ENCODE measurements around the gene TSHZ2. TPM values are rescaled to one million over a fixed set of nuclear protein-coding genes. Genes with fewer than 3 reads are reported as not detected.

TSHZ2 gene
- total RNA-seq, 1 donor from 2014 or later = 0.06 TPM

- DNase-seq (ENCODE audit: low read depth) = no peak
- no peak overlapping the region for H3K4me3 ChIP-seq (ENCODE audit: low read depth, low read length)
- TF ChIP-seq, protein P1, sequence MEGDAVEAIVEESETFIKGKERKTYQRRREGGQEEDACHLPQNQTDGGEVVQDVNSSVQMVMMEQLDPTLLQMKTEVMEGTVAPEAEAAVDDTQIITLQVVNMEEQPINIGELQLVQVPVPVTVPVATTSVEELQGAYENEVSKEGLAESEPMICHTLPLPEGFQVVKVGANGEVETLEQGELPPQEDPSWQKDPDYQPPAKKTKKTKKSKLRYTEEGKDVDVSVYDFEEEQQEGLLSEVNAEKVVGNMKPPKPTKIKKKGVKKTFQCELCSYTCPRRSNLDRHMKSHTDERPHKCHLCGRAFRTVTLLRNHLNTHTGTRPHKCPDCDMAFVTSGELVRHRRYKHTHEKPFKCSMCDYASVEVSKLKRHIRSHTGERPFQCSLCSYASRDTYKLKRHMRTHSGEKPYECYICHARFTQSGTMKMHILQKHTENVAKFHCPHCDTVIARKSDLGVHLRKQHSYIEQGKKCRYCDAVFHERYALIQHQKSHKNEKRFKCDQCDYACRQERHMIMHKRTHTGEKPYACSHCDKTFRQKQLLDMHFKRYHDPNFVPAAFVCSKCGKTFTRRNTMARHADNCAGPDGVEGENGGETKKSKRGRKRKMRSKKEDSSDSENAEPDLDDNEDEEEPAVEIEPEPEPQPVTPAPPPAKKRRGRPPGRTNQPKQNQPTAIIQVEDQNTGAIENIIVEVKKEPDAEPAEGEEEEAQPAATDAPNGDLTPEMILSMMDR (conservative IDR thresholded peaks at IDR 0.05; ENCODE audit: low read depth, low read length) = peak; percentile 23
Observed at GRCh38 chr20:53195876-53196610, 223.9 kb downstream of the TSHZ2 start.

- TF ChIP-seq, protein P1 (conservative IDR thresholded peaks at IDR 0.05; ENCODE audit: low read depth, low read length) = no peak
- H3K4me3 ChIP-seq (ENCODE audit: low read depth, low read length) = no peak overlapping the region
- no peak for DNase-seq (ENCODE audit: low read depth)
Observed at GRCh38 chr20:53201588-53201987, 229.4 kb downstream of the TSHZ2 start.

DNA sequence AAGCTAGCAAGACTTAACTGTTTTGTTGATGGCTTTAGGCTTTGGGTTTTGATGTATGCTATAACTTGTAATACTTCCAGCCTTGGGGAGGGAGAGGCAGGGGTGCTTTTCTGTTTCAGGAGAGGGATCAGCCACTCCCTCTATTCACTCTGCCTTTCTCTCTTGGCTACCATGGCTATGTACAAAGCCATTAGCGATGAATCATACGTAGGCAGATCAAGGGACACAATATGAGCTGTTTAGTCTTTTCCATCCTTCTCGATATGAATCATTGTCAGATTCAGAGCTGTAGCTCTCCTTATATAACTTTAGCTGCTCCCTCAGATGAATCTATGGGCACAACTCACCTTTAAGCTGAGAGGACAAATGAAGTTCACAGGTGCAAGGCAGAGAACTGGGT, 230.6 kb downstream of the TSHZ2 start:
- DNase-seq (ENCODE audit: low read depth) = no peak
- TF ChIP-seq, protein P1 (conservative IDR thresholded peaks at IDR 0.05; ENCODE audit: low read depth, low read length) = no peak
- H3K4me3 ChIP-seq (ENCODE audit: low read depth, low read length) = no peak overlapping the region

- no peak for DNase-seq (ENCODE audit: low read depth)
- TF ChIP-seq, protein P1 (conservative IDR thresholded peaks at IDR 0.05; ENCODE audit: low read depth, low read length) = no peak
Observed at GRCh38 chr20:53205046-53205445, 232.9 kb downstream of the TSHZ2 start.

GRCh38 chr20:53208110-53208832, 236.1 kb downstream of the TSHZ2 start:
- no peak overlapping the region for H3K4me3 ChIP-seq (ENCODE audit: low read depth, low read length)
- TF ChIP-seq, protein P1 (conservative IDR thresholded peaks at IDR 0.05; ENCODE audit: low read depth, low read length) = peak; percentile 17
- DNase-seq (ENCODE audit: low read depth) = no peak

More at GRCh38 chr20:53205046-53205445, 232.9 kb downstream of the TSHZ2 start:
- no peak overlapping the region for H3K4me3 ChIP-seq (ENCODE audit: low read depth, low read length)

DNA sequence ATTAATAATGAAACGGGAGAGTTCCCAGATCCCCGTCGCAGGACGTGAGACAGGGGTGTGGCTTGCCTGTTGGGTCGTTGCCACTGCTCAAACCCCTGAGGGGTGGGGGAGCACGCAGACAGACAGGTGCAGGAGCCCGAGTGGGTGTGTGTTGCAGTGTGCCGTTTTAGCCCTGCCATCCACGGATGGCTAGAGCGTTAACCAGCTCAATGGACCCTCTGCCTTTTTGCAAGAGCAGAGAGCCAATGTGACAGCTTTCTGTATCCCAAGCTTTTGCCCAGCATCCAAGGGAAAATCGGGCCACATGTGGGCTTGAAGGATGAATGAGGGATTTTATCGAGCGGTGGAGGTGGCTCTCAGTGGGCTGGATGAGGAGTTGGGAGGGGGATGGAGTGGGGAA, 237.9 kb downstream of the TSHZ2 start:
- TF ChIP-seq, protein P1 (conservative IDR thresholded peaks at IDR 0.05; ENCODE audit: low read depth, low read length) = no peak
- no peak for DNase-seq (ENCODE audit: low read depth)
- no peak overlapping the region for H3K4me3 ChIP-seq (ENCODE audit: low read depth, low read length)
